HG03095 (cell line): ENCODE measurements around the gene ZBTB16.

Experiments
- ATAC-seq: cut with Tn5 transposase; IDR thresholded peaks from one replicate; pipeline ENCODE4 v1.9.1; 2021; ENCODE audit warnings: moderate library complexity; ENCODE audit not compliant: unreplicated experiment

ZBTB16 gene

GRCh38 chr11:114129142-114129541 is 69.6 kb downstream of the ZBTB16 start:
- no peak for ATAC-seq

DNA sequence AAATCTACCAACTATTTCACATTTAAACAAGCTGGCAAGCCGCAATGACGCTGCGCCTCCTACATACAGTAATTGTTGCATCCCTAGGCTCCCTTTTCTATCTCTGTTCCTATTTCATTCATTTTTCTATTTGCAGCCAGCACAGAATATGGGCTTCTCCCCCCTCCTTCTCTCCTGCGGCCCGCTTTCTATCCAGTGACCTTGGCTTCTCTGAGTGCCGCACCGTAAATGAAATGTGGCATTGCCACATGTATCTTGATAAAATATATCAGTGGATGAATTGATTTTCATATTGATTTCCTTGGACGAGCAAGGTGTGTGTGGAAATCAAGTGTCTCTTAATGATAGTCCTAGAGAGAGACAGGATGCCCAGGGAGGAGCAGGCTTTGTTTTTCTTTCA is 70.2 kb downstream of the ZBTB16 start:
- ATAC-seq: no peak

GRCh38 chr11:114130115-114130576 is 70.6 kb downstream of the ZBTB16 start:
- ATAC-seq: no peak

GRCh38 chr11:114130629-114131277 is 71.2 kb downstream of the ZBTB16 start:
- no peak for ATAC-seq

DNA sequence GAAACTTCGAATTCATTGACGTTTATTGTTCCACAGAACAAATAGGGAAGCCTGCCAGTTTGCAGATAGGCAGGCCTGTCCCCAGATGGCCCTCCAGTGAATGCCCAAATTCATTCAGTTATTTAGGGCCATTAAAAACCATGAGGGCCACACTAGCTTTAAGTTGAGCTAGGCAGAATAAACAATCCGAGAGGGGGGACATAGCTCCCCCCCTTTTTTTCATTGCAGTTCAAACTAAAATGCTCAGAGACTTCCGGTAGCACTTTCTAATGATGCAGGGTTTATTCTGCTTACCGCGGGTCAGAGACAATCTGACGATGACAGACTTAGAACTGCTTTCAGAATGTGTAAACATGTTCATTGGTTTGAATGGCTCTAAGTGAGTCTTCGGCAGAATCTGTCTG is 72.0 kb downstream of the ZBTB16 start:
- ATAC-seq: no peak

DNA sequence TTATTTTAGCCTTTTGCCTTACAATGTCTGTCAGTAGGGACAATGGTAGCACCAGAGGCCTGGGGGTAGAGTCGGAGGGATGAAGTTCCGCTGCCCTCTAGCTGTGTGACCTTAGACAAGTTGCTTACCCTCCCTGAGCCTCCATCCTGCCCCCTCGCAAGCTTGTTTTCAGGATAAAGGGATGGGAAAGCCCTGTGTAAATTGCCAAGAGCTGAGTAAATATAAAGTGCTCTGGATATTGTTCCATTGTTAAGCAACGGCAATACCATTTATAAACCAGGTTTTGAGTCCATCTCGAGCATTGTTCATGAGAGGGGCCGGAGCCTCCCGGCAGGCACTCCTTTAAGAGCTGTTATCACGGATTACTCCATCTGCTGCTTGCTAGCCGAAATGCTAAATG is 72.9 kb downstream of the ZBTB16 start:
- ATAC-seq: no peak

GRCh38 chr11:114132944-114133394 is 73.5 kb downstream of the ZBTB16 start:
- ATAC-seq: no peak

DNA sequence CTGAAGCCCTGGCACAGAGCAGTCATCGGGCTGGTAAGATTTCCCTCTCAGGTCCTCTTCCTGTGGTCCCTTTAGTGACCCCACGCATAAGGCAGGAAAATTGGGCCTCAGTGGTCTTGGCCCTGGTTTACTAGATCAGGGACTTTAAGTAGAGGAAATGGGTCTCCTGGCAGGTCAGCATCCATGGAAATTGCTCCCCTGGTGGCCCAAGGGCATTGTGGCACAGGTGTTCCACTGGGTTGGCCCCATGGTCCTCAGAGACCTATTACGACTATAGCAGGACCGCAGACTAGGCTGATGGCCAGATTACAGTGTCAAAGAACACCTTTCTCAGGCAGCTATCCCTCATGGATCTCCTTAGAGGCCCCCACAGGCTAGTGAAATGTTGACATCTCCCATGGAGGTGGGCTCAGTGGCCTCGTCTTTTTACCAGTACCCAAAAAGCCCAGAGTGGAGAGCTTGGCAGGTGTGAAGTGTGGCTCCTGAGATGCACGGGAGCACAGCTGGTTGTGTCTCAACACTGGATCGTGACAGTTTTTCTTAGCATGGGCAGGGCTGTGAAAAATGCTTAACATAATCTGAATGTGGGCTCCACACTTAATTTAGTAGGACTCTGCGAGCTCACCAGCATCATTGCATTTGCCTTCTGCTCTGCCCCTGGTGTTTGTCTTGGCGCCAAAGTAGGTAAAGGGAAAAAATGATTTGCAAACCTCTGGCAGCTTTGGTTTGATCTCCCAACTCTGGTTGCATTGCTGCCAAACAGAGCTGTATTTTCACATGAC is 74.2 kb downstream of the ZBTB16 start:
- no peak for ATAC-seq

GRCh38 chr11:114134870-114135269 is 75.4 kb downstream of the ZBTB16 start:
- no peak for ATAC-seq

GRCh38 chr11:114135737-114136151 is 76.2 kb downstream of the ZBTB16 start:
- no peak for ATAC-seq

GRCh38 chr11:114136686-114137640 is 77.5 kb downstream of the ZBTB16 start:
- ATAC-seq: no peak

DNA sequence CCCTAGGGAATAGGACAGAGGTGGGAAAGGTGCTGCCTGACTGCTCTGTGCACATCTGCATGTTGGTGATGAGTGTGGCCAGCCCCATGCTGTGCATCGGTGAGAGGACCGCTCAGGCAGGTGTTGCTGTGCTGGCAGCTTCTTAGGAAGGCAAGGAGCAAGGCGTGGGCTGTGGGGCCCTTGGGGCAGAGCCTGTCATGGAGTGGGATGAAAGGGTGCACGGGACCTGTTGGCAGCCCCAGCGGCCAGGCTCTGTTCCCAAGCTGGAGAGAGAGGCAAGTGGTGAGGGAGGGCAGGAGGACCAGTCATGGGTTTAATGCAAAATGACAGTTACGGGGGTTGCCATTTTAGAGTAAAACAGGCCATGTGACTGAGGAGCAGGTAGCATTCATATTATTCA is 78.3 kb downstream of the ZBTB16 start:
- ATAC-seq: no peak

- ATAC-seq: no peak
These were observed 78.9 kb downstream of the ZBTB16 start for GRCh38 chr11:114138411-114138810.

- no peak for ATAC-seq
These were observed 81.3 kb downstream of the ZBTB16 start for GRCh38 chr11:114140826-114141225.

GRCh38 chr11:114141863-114142580 is 82.5 kb downstream of the ZBTB16 start:
- ATAC-seq: no peak

- ATAC-seq: no peak
These were observed 83.2 kb downstream of the ZBTB16 start for GRCh38 chr11:114142707-114143106.

DNA sequence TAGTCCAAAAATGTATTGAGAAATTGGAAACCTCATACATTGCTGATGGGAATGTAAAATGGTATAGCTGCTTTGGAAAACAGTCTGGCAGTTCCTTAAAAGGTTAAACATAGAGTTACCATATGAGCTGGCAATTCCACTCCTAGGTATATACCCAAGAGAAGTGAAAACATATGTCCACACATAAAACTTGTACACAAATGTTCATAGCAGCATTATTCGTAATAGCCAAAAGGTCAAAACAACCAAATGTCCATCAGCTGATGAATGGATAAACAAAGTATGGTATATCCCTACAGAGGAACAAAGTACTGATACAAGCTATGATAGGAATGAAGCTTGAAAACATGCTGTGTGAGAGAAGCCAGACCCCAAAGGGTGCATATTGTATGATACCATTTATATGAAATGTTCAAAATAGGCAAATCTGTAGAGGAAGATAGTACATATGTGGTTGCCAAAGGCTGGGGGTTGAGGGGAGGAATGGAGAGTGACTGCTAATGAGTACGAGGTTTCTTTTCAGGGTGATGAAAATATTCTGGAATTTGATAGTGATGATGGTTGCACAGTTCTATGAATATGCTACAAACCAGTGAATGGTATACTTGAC is 85.8 kb downstream of the ZBTB16 start:
- no peak for ATAC-seq

GRCh38 chr11:114147375-114148012 is 88.0 kb downstream of the ZBTB16 start:
- ATAC-seq: no peak

DNA sequence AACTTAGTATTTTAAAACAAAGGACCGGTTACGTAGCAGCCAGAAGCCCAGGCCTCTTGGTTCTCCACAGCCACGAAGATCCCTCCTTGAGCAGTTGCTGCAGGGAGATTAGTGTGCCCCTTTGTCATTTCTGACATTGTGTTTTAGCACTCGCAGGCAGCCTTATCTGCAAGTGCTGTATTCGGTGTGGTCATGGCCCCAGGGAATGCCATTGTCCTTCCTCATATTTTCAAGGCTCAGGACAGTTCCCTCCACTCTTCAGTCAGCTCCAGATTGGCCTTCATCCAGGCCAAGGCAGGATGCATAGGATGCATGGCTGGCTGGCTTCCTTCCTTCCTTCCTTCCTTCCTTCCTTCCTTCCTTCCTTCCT is 88.5 kb downstream of the ZBTB16 start:
- no peak for ATAC-seq
